ENCODE results near the gene EGLN2.

EGLN2 gene

GRCh38 chr19:40806423-40807146 is 7.6 kb downstream of the EGLN2 start (continued):
- TF ChIP-seq, protein P1, sequence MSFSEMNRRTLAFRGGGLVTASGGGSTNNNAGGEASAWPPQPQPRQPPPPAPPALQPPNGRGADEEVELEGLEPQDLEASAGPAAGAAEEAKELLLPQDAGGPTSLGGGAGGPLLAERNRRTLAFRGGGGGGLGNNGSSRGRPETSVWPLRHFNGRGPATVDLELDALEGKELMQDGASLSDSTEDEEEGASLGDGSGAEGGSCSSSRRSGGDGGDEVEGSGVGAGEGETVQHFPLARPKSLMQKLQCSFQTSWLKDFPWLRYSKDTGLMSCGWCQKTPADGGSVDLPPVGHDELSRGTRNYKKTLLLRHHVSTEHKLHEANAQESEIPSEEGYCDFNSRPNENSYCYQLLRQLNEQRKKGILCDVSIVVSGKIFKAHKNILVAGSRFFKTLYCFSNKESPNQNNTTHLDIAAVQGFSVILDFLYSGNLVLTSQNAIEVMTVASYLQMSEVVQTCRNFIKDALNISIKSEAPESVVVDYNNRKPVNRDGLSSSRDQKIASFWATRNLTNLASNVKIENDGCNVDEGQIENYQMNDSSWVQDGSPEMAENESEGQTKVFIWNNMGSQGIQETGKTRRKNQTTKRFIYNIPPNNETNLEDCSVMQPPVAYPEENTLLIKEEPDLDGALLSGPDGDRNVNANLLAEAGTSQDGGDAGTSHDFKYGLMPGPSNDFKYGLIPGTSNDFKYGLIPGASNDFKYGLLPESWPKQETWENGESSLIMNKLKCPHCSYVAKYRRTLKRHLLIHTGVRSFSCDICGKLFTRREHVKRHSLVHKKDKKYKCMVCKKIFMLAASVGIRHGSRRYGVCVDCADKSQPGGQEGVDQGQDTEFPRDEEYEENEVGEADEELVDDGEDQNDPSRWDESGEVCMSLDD (tag by site-specific recombination; IDR thresholded peaks at IDR 0.05) = no peak
- no peak for TF ChIP-seq BCL11A (tag by site-specific recombination; IDR thresholded peaks at IDR 0.05; ENCODE audit: low read depth)
- no peak for TF ChIP-seq TRIM28 (IDR thresholded peaks at IDR 0.05; ENCODE audit: borderline replicate concordance, low read length)
- TF ChIP-seq ZNF266 (tag by site-specific recombination; IDR thresholded peaks at IDR 0.05; ENCODE audit: low read depth) = no peak
- TF ChIP-seq ZNF140 (tag by site-specific recombination; IDR thresholded peaks at IDR 0.05) = no peak
- no peak for TF ChIP-seq ZNF112 (tag by site-specific recombination; IDR thresholded peaks at IDR 0.05)
- no peak for TF ChIP-seq GFI1B (tag by site-specific recombination; IDR thresholded peaks at IDR 0.05)
- no peak for TF ChIP-seq ZNF157 (tag by site-specific recombination; IDR thresholded peaks at IDR 0.05)
- TF ChIP-seq ZNF48 (tag by site-specific recombination; IDR thresholded peaks at IDR 0.05) = no peak
- TF ChIP-seq, protein P2, sequence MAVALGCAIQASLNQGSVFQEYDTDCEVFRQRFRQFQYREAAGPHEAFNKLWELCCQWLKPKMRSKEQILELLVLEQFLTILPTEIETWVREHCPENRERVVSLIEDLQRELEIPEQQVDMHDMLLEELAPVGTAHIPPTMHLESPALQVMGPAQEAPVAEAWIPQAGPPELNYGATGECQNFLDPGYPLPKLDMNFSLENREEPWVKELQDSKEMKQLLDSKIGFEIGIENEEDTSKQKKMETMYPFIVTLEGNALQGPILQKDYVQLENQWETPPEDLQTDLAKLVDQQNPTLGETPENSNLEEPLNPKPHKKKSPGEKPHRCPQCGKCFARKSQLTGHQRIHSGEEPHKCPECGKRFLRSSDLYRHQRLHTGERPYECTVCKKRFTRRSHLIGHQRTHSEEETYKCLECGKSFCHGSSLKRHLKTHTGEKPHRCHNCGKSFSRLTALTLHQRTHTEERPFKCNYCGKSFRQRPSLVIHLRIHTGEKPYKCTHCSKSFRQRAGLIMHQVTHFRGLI (tag by site-specific recombination; IDR thresholded peaks at IDR 0.05) = peak; percentile 13; the same call in 1 of the 2 replicates
- TF ChIP-seq, protein P3, sequence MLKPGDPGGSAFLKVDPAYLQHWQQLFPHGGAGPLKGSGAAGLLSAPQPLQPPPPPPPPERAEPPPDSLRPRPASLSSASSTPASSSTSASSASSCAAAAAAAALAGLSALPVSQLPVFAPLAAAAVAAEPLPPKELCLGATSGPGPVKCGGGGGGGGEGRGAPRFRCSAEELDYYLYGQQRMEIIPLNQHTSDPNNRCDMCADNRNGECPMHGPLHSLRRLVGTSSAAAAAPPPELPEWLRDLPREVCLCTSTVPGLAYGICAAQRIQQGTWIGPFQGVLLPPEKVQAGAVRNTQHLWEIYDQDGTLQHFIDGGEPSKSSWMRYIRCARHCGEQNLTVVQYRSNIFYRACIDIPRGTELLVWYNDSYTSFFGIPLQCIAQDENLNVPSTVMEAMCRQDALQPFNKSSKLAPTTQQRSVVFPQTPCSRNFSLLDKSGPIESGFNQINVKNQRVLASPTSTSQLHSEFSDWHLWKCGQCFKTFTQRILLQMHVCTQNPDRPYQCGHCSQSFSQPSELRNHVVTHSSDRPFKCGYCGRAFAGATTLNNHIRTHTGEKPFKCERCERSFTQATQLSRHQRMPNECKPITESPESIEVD (tag by site-specific recombination; IDR thresholded peaks at IDR 0.05) = no peak
- peak; percentile 94 for TF ChIP-seq KLF9 (tag by site-specific recombination; IDR thresholded peaks at IDR 0.05; ENCODE audit: low read depth)
- TF ChIP-seq ZNF391 (tag by site-specific recombination; IDR thresholded peaks at IDR 0.05; ENCODE audit: borderline replicate concordance, low read depth) = peak; percentile 40; the same call in 1 of the 2 replicates
- TF ChIP-seq PRDM1 (tag by site-specific recombination; IDR thresholded peaks at IDR 0.05) = peak; percentile 94
- no peak; the same call in 1 of the 2 replicates for TF ChIP-seq MYNN (tag by site-specific recombination; IDR thresholded peaks at IDR 0.05; ENCODE audit: borderline replicate concordance)
- no peak for TF ChIP-seq ZNF658 (tag by site-specific recombination; IDR thresholded peaks at IDR 0.05)
- no peak for TF ChIP-seq ZNF624 (tag by site-specific recombination; IDR thresholded peaks at IDR 0.05)
- TF ChIP-seq ZNF239 (tag by site-specific recombination; IDR thresholded peaks at IDR 0.05) = no peak
- no peak; the same call in 1 of the 2 replicates for TF ChIP-seq ZNF394 (tag by site-specific recombination; IDR thresholded peaks at IDR 0.05; ENCODE audit: borderline replicate concordance)
- TF ChIP-seq ZNF24 (tag by site-specific recombination; IDR thresholded peaks at IDR 0.05) = 0 out of 2 replicates have a peak, but pooled peaks have one; percentile 45
- no peak for TF ChIP-seq ZNF416 (tag by site-specific recombination; IDR thresholded peaks at IDR 0.05)
- TF ChIP-seq ZNF529 (tag by site-specific recombination; IDR thresholded peaks at IDR 0.05; ENCODE audit: insufficient replicate concordance) = no peak
- TF ChIP-seq ZNF670 (tag by site-specific recombination; IDR thresholded peaks at IDR 0.05; ENCODE audit: low read depth) = no peak
- peak; percentile 66 for TF ChIP-seq ZIC2 (tag by site-specific recombination; IDR thresholded peaks at IDR 0.05)
- TF ChIP-seq PRDM10 (tag by site-specific recombination; IDR thresholded peaks at IDR 0.05) = peak; percentile 100
- TF ChIP-seq ZNF677 (tag by site-specific recombination; IDR thresholded peaks at IDR 0.05) = no peak
- peak; percentile 78 for TF ChIP-seq FEZF1 (tag by site-specific recombination; IDR thresholded peaks at IDR 0.05)
- TF ChIP-seq ZXDB (tag by site-specific recombination; IDR thresholded peaks at IDR 0.05) = peak; percentile 50
- no peak for TF ChIP-seq ZFP3 (tag by site-specific recombination; IDR thresholded peaks at IDR 0.05; ENCODE audit: low read depth)
- no peak for TF ChIP-seq ZNF707 (tag by site-specific recombination; IDR thresholded peaks at IDR 0.05)
